Common myeloid progenitor, CD34-positive (primary cell): ENCODE results near the gene MYBPC3.

Experiments used
- CTCF ChIA-PET: fragments of 350-600 bp; sonication (Branson Sonifier 250); formaldehyde crosslinking; loops from one replicate; lab custom pipeline; 2021; ENCODE audit warnings: antibody characterized with exemption; lab: Charles Lee
- POLR2A ChIA-PET: fragments of 350-600 bp; sonication (Branson Sonifier 250); formaldehyde crosslinking; loops from one replicate; lab custom pipeline; 2021; ENCODE audit warnings: antibody characterized with exemption; lab: Charles Lee
- DNase-seq, 3 donors: peaks; one replicate each; pipeline versions ENCODE4 v3.0.0 to v3.0.0-alpha.2; 2013
- H3K27ac ChIP-seq, 2 experiments: 1 replicate in 1 of 2; 2 replicates in 1 of 2; pipeline ENCODE4 v1.7.0; 2013; ENCODE audit warnings: inconsistent platforms in 2 of 2, low read length in 2 of 2, mild to moderate bottlenecking in 2 of 2, low read depth in 1 of 2, moderate library complexity in 1 of 2; ENCODE audit not compliant: severe bottlenecking in 2 of 2, insufficient read depth in 1 of 2, poor library complexity in 1 of 2
- H3K27me3 ChIP-seq, 5 experiments: replicated peaks in 2 of 5; 1 replicate in 3 of 5; 2 replicates in 2 of 5; pipeline versions ENCODE4 v1.6.1 to v1.7.0; 2013; ENCODE audit warnings: low read length in 4 of 5, mild to moderate bottlenecking in 2 of 5, moderate library complexity in 2 of 5, inconsistent platforms in 1 of 5; ENCODE audit not compliant: insufficient read depth in 5 of 5, control insufficient read depth in 4 of 5
- H3K36me3 ChIP-seq, 4 experiments: 1 replicate in 2 of 4; 2 replicates in 2 of 4; pipeline versions ENCODE4 v1.6.1 to v1.7.0; 2013; ENCODE audit warnings: low read length in 3 of 4, control low read depth in 1 of 4, mild to moderate bottlenecking in 1 of 4; ENCODE audit not compliant: control insufficient read depth in 4 of 4, insufficient read depth in 4 of 4
- H3K4me1 ChIP-seq, 4 experiments: 1 replicate in 3 of 4; 2 replicates in 1 of 4; pipeline versions ENCODE4 v1.6.1 to v1.7.1; 2013; ENCODE audit warnings: low read length in 3 of 4, mild to moderate bottlenecking in 3 of 4, control low read depth in 1 of 4, inconsistent platforms in 1 of 4, moderate library complexity in 1 of 4; ENCODE audit not compliant: control insufficient read depth in 4 of 4, insufficient read depth in 4 of 4; ENCODE audit errors: control extremely low read depth in 1 of 4
- H3K4me3 ChIP-seq, 7 experiments: 1 replicate in 4 of 7; 2 replicates in 3 of 7; pipeline versions ENCODE4 v1.5.1 to v1.7.0; 2013; ENCODE audit warnings: mild to moderate bottlenecking in 7 of 7, low read length in 6 of 7, moderate library complexity in 6 of 7, inconsistent platforms in 2 of 7, low read depth in 2 of 7, control low read depth in 1 of 7; ENCODE audit not compliant: insufficient read depth in 4 of 7, control insufficient read depth in 1 of 7; ENCODE audit errors: extremely low read depth in 1 of 7
- H3K9me3 ChIP-seq, 5 experiments: 1 replicate in 4 of 5; 2 replicates in 1 of 5; pipeline versions ENCODE4 v1.6.1 to v1.7.1; 2013; ENCODE audit warnings: low read length in 4 of 5, mild to moderate bottlenecking in 2 of 5, inconsistent platforms in 1 of 5, low read depth in 1 of 5, moderate library complexity in 1 of 5; ENCODE audit not compliant: control insufficient read depth in 4 of 5, insufficient read depth in 2 of 5; ENCODE audit errors: control extremely low read depth in 1 of 5
- whole genome bisulfite sequencing: methylation state at CpG from one replicate; pipeline ENCODE4 v1.1.5; 2013; ENCODE audit not compliant: insufficient coverage; 5-methylcytosine and 5-hydroxymethylcytosine counted together

The MYBPC3 gene

DNA sequence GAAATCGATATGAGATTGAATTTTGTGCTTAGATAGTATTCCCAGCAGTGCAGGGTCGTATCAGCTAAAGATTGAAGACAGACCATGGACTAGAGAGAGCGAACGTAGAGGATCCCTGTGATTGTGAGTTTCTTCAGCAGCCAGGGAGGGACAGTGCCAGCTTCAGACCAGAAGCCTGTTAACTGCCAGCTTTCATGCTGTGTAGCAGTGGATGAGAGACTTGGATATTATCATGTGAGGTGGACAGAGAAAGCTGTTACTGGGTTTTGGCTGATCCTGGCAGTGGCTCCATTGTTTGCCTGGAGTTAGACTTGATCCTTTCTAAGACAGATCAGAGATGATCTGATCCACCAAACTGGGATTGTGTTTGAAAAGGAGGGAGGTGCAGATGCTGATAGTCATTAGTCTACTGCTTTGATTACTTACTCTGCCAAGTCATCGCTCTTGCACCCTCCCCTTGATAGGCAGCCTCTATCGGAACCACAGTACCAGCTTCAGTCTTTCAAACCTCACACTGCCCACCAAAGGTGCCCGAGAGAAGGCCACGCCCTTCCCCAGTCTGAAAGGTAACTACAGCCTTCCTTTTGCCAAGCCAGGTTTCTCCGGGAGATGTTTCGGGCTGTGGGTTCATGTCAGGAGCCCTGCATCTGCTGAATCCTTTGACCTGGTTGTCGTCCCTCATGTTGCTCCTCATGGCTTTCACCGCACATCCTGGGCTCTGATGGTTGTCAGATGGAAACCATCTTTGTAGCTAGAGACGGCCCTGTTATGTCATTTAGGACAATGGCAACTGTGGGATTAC, 66.3 kb downstream of the MYBPC3 start:
- CTCF ChIA-PET, result interaction anchor here (1.1 kb wide), 1 partner anchor 35 kb away, joined by 3 read pairs; no protein-coding TSS in a partner anchor
- no peaks in the 10 kb centered on the region for H3K9me3 ChIP-seq
- WGBS, result 98% methylated on average over 13 of the region's 13 CpGs
- no peak overlapping the region for H3K27ac ChIP-seq
- no peaks in the 10 kb centered on the region for H3K4me1 ChIP-seq
- POLR2A ChIA-PET, result no interaction called here
- no peak overlapping the region for H3K4me3 ChIP-seq
- no peaks in the 10 kb centered on the region for H3K27me3 ChIP-seq
- no peak for DNase-seq
- peaks cover 35 to 95% (median 74%) of the 10 kb centered on the region in 4 experiments for H3K36me3 ChIP-seq

DNA sequence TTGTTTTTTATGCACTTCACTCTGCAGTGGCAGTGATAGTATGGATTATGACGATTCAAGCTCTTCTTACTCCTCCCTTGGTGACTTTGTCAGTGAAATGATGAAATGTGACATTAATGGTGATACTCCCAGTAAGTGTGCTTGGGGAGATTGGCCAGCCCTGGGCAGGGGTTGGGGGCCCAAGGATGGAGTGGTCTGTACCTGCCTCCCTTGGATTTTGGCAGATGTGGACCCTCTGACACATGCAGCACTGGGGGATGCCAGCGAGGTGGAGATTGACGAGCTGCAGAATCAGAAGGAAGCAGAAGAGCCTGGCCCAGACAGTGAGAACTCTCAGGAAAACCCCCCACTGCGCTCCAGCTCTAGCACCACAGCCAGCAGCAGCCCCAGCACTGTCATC, 68.4 kb downstream of the MYBPC3 start:
- Histone ChIP-seq H3K4me3 (no peak overlapping the region), H3K27me3 (no peaks in the 10 kb centered on the region), H3K27ac (no peak overlapping the region), H3K36me3 (peaks cover 20 to 94% (median 66%) of the 10 kb centered on the region in 4 experiments), H3K9me3 (no peaks in the 10 kb centered on the region), H3K4me1 (no peaks in the 10 kb centered on the region)
- 93% methylated on average over 3 of the region's 4 CpGs for WGBS
- DNase-seq, result no peak
- ChIA-PET POLR2A (no interaction called here), CTCF (interaction anchor here (0.7 to 1.3 kb wide), 4 partner anchors 9 to 50 kb away, joined by 3 to 4 read pairs (median 3); no protein-coding TSS in a partner anchor)

DNA sequence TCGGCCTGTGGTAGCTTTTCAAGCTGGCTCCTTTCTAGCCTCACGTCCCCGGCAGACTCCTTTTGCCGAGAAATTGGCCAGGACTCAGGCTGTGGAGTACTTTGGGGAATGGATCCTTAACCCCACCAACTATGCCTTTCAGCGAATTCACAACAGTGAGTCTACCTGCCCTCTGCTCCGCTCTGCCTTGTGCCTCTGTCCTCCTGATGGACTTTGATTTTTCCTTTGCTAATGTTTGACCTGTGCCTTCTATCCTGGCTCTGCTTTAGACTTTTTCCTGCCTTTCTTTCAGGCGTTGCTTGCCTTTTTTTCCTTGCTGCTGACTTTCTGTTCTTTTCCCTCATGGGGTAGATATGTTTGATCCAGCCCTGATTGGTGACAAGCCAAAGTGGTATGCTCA, 70.0 kb downstream of the MYBPC3 start:
- Histone ChIP-seq H3K9me3 (no peaks in the 10 kb centered on the region), H3K4me3 (no peak overlapping the region), H3K36me3 (peaks cover 14 to 95% (median 64%) of the 10 kb centered on the region in 4 experiments), H3K27me3 (no peaks in the 10 kb centered on the region), H3K4me1 (no peaks in the 10 kb centered on the region), H3K27ac (no peak overlapping the region)
- 96% methylated on average over 7 of the region's 7 CpGs for WGBS
- POLR2A ChIA-PET, result no interaction called here
- CTCF ChIA-PET, result interaction anchor here (2.6 kb wide), 1 partner anchor 14 kb away, joined by 10 read pairs; no protein-coding TSS in a partner anchor
- no peak for DNase-seq
